OCI-LY1 (cell line): ENCODE results near the gene C9orf72.

Source experiments
- CTCF ChIP-seq: fragments of 200-600 bp; sonication (generic), shearing (Covaris generic); IDR thresholded peaks from 2 replicates; pipeline ENCODE4 v1.5.1; 2017; ENCODE audit warnings: mild to moderate bottlenecking, antibody characterized with exemption, low read length, moderate library complexity, mixed read lengths
- EZH2 ChIP-seq: fragments of 200-600 bp; sonication (generic), shearing (Covaris generic); IDR thresholded peaks from 2 replicates; pipeline ENCODE4 v1.8.0; 2017; ENCODE audit warnings: borderline replicate concordance, mixed run types, mild to moderate bottlenecking, antibody characterized with exemption, low read length, moderate library complexity, mixed read lengths

GRCh38 chr9:27556470-27556869, 16.8 kb downstream of the C9orf72 start:
- TF ChIP-seq CTCF (no peak), EZH2 (no peak)
